Endometrial microvascular endothelial cells (primary cell): ENCODE data around the gene CEPT1. TPM values are rescaled to one million over a fixed set of nuclear protein-coding genes. Genes with fewer than 3 reads are reported as not detected.

Experiments used
- in situ Hi-C: cut with HindIII; loops from 2 replicates; pipeline ENCODE4 v1.10.0; 2017; ENCODE audit warnings: low sequenced_read_pairs, low pct_unique_long_range_greater_than_20kb; ENCODE audit errors: inconsistent ontology term
- total RNA-seq: library from RNA; depleted of rRNA; stranded (reverse); fragments of >200 nt; gene quantifications from one replicate; pipeline ENCODE4 v1.2.3, GENCODE V29; 2015; ENCODE audit errors: inconsistent ontology term

The CEPT1 gene
- total RNA-seq, 1 donor from 2014 or later = 28.9 TPM

- in situ Hi-C loops = loop anchor here (25.0 kb wide), 1 partner anchor 192 kb away; no protein-coding TSS in a partner anchor
Observed at GRCh38 chr1:111220302-111220890, 80.4 kb downstream of the CEPT1 start.

- in situ Hi-C loops = loop anchor here (25.0 kb wide), 1 partner anchor 191 kb away; no protein-coding TSS in a partner anchor
Observed at GRCh38 chr1:111221276-111221632, 81.2 kb downstream of the CEPT1 start.

GRCh38 chr1:111221633-111222291, 81.7 kb downstream of the CEPT1 start:
- in situ Hi-C loops = loop anchor here (25.0 kb wide), 1 partner anchor 191 kb away; no protein-coding TSS in a partner anchor

GRCh38 chr1:111222308-111223125, 82.5 kb downstream of the CEPT1 start:
- in situ Hi-C loops = loop anchor here (25.0 kb wide), 1 partner anchor 190 kb away; no protein-coding TSS in a partner anchor

GRCh38 chr1:111223126-111223685, 83.2 kb downstream of the CEPT1 start:
- in situ Hi-C loops = loop anchor here (25.0 kb wide), 1 partner anchor 189 kb away; no protein-coding TSS in a partner anchor

DNA sequence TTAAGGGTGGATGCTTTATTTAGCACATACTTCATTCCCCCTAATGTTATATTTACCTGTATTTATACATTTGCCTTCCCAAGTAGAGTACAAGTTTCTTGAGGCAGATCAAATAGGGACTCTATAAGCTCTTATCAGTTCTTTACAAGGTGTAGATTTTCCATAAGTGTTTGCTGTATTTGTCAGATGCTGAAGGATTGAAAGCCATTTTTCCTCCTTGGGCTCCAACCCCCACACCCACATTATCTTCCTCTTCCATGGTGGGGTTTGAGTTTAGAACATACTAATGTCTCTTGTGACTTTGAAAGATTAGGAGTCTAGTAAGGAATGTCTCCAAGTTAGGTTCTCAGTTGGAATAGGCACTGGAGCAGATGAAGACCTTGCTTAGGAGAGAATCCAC, 85.1 kb downstream of the CEPT1 start:
- in situ Hi-C loops = no loop called here

- in situ Hi-C loops = no loop called here
Observed at GRCh38 chr1:111225717-111226400, 85.8 kb downstream of the CEPT1 start.

GRCh38 chr1:111227434-111227833, 87.4 kb downstream of the CEPT1 start, which contains the start of gene CHI3L2:
Gene CHI3L2, plus strand, starts transcription at chr1:111227713. Its CDS starts 17 bp downstream, at chr1:111227730.
- in situ Hi-C loops = no loop called here

GRCh38 chr1:111227851-111228747, 88.1 kb downstream of the CEPT1 start:
- in situ Hi-C loops = no loop called here

DNA sequence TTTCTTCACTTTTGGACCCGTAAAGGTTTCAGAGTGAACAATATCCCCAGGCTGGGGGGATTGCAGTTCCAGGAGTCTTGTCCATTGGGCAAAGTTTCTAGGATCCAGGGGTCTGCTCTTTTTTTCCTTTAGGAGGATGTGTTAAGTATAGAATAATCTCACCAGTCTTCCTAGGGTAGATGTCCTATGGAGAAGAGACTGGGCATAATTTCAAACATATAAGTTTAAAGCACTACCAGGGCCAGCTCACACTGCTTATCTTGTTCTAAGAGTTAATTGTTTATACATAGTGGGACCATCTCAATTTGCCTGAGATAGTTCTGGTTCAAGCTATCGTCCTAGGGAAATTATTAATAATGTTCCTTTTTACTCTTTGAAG, 88.7 kb downstream of the CEPT1 start:
- in situ Hi-C loops = no loop called here

- in situ Hi-C loops = no loop called here
Observed at GRCh38 chr1:111232134-111232533, 92.1 kb downstream of the CEPT1 start.

GRCh38 chr1:111234258-111234657, 94.2 kb downstream of the CEPT1 start:
- in situ Hi-C loops = no loop called here

Other genes with a start within 250 kb of the CEPT1 start
- gene LRIF1, start 176.3 kb upstream of the CEPT1 start, total RNA-seq = 7.4 TPM
- gene DRAM2, start 130 bp upstream of the CEPT1 start, total RNA-seq = 50.1 TPM
- not detected for gene DENND2D, start 60.4 kb downstream of the CEPT1 start, total RNA-seq
- not detected for gene CHI3L2, start 87.5 kb downstream of the CEPT1 start, total RNA-seq
- not detected for gene CHIA, start 150.6 kb downstream of the CEPT1 start, total RNA-seq